Erythroblast (primary cell): ENCODE data around the gene ACTL8.

Experiments used
- GATA1 ChIP-seq: IDR thresholded peaks from 2 replicates; pipeline ENCODE4 v1.6.1; 2011; ENCODE audit warnings: low read depth, mild to moderate bottlenecking, control low read depth, low read length, moderate library complexity
- POLR2A ChIP-seq: IDR thresholded peaks from 2 replicates; pipeline ENCODE4 v1.6.1; 2011; ENCODE audit warnings: mild to moderate bottlenecking, low read length

- TF ChIP-seq POLR2A (no peak), GATA1 (no peak)
These were observed 101.5 kb downstream of the ACTL8 start for GRCh38 chr1:17856496-17857108.
